H1 (cell line): Measurements from ENCODE around the gene DHRS2. TPM values are rescaled to one million over a fixed set of nuclear protein-coding genes. Genes with fewer than 3 reads are reported as not detected.

Experiments used
- CTCF ChIA-PET: fragments of 300-600 bp; sonication (Branson Sonifier 250); formaldehyde crosslinking; loops from one replicate; lab custom pipeline; 2021; ENCODE audit not compliant: partially characterized antibody; lab: Charles Lee
- POLR2A ChIA-PET: fragments of 300-600 bp; sonication (Branson Sonifier 250); formaldehyde crosslinking; loops from one replicate; lab custom pipeline; 2021; ENCODE audit warnings: inconsistent platforms; ENCODE audit not compliant: partially characterized antibody; lab: Charles Lee
- DNase-seq, 2 experiments: peaks; one replicate each; pipeline versions ENCODE4 v3.0.0 to v3.0.0-alpha.2; 2010 to 2022; ENCODE audit warnings: low spot score in 2 of 2, low read depth in 1 of 2, mixed read lengths in 1 of 2
- FAIRE-seq: peaks from 2 replicates; lab custom pipeline; 2011; peaks lifted over from hg19 to GRCh38; lab: Jason Lieb, UNC
- H2AFZ ChIP-seq: 2 replicates; pipeline ENCODE4 v1.8.1; 2012; ENCODE audit warnings: low read length, inconsistent platforms
- H2AK5ac ChIP-seq: 2 replicates; pipeline ENCODE4 v1.6.1; 2013; ENCODE audit warnings: low read depth, low read length
- H2BK120ac ChIP-seq: replicated peaks from 2 replicates; pipeline ENCODE3; 2013; ENCODE audit warnings: low read depth, low read length, inconsistent platforms
- H2BK12ac ChIP-seq: 2 replicates; pipeline ENCODE4 v1.6.1; 2013; ENCODE audit warnings: low read depth, low read length
- H2BK15ac ChIP-seq: 2 replicates; pipeline ENCODE4 v1.6.1; 2013; ENCODE audit warnings: low read length
- H2BK20ac ChIP-seq: 2 replicates; pipeline ENCODE4 v1.6.1; 2013; ENCODE audit warnings: low read length
- H2BK5ac ChIP-seq: 2 replicates; pipeline ENCODE4 v1.6.1; 2013; ENCODE audit warnings: low read depth, low read length
- H3K14ac ChIP-seq: 2 replicates; pipeline ENCODE4 v1.6.1; 2013; ENCODE audit warnings: inconsistent platforms; ENCODE audit not compliant: insufficient read length
- H3K18ac ChIP-seq: 2 replicates; pipeline ENCODE4 v1.6.1; 2013; ENCODE audit warnings: low read length; ENCODE audit errors: extremely low read depth
- H3K23ac ChIP-seq: 2 replicates; pipeline ENCODE4 v1.6.1; 2013; ENCODE audit warnings: inconsistent platforms; ENCODE audit not compliant: insufficient read length
- H3K23me2 ChIP-seq: 2 replicates; pipeline ENCODE4 v1.6.1; 2013; ENCODE audit warnings: low read depth, low read length
- H3K27ac ChIP-seq: 2 replicates; pipeline ENCODE4 v1.6.1; 2011; ENCODE audit warnings: low read depth, low read length, inconsistent platforms
- H3K27me3 ChIP-seq, 4 experiments: replicated peaks in 1 of 4; 1 replicate in 1 of 4; 2 replicates in 3 of 4; pipeline versions ENCODE4 v1.6.1 to v1.8.1; 2011 to 2013; ENCODE audit warnings: low read length in 3 of 4, mild to moderate bottlenecking in 3 of 4, inconsistent platforms in 2 of 4, mixed read lengths in 2 of 4, moderate library complexity in 1 of 4; ENCODE audit not compliant: control insufficient read depth in 3 of 4, insufficient read depth in 3 of 4; ENCODE audit errors: extremely low read depth in 1 of 4
- H3K36me3 ChIP-seq, 4 experiments: 2 replicates each; pipeline versions ENCODE4 v1.6.1 to v1.8.1; 2011 to 2013; ENCODE audit warnings: mild to moderate bottlenecking in 4 of 4, low read length in 3 of 4, moderate library complexity in 2 of 4, control low read depth in 1 of 4, inconsistent platforms in 1 of 4; ENCODE audit not compliant: insufficient read depth in 4 of 4, control insufficient read depth in 2 of 4
- H3K4ac ChIP-seq: replicated peaks from 2 replicates; pipeline ENCODE3; 2013; ENCODE audit warnings: low read length, low read depth, mixed read lengths, inconsistent platforms; ENCODE audit not compliant: insufficient read length
- H3K4me1 ChIP-seq, 4 experiments: replicated peaks in 1 of 4; 1 replicate in 1 of 4; 2 replicates in 3 of 4; pipeline versions ENCODE4 v1.6.1 to v1.8.1; 2011 to 2013; ENCODE audit warnings: low read length in 3 of 4, inconsistent platforms in 2 of 4, mixed read lengths in 1 of 4; ENCODE audit not compliant: insufficient read depth in 4 of 4, control insufficient read depth in 3 of 4
- H3K4me2 ChIP-seq, 2 experiments: 2 replicates each; pipeline versions ENCODE4 v1.6.1 to v1.8.1; 2011 to 2013; ENCODE audit warnings: low read depth in 2 of 2, low read length in 2 of 2, control low read depth in 1 of 2, inconsistent platforms in 1 of 2, mild to moderate bottlenecking in 1 of 2; ENCODE audit not compliant: insufficient read depth in 1 of 2
- H3K4me3 ChIP-seq, 4 experiments: fragments of 200-600, 300-600 bp in 1 of 4; sonication (generic), shearing (Covaris generic), sonication (Bioruptor Twin) in 1 of 4; 2 replicates each; pipeline versions ENCODE4 v1.5.1 to v1.8.1; 2011 to 2016; ENCODE audit warnings: low read length in 4 of 4, low read depth in 3 of 4, control low read depth in 2 of 4, inconsistent platforms in 2 of 4, mild to moderate bottlenecking in 2 of 4, mixed read lengths in 1 of 4, moderate library complexity in 1 of 4; ENCODE audit not compliant: insufficient read depth in 2 of 4; ENCODE audit errors: extremely low read depth in 1 of 4
- H3K56ac ChIP-seq: replicated peaks from 2 replicates; pipeline ENCODE3; 2013; ENCODE audit warnings: low read depth, mild to moderate bottlenecking, mixed read lengths, low read length, inconsistent platforms; ENCODE audit not compliant: insufficient read length
- H3K79me1 ChIP-seq: 2 replicates; pipeline ENCODE4 v1.6.1; 2013; ENCODE audit warnings: low read depth, low read length, control low read depth
- H3K79me2 ChIP-seq, 2 experiments: 2 replicates each; pipeline versions ENCODE4 v1.6.1 to v1.8.1; 2012 to 2013; ENCODE audit warnings: low read length in 2 of 2, mild to moderate bottlenecking in 2 of 2, inconsistent platforms in 1 of 2; ENCODE audit not compliant: insufficient read depth in 2 of 2, control insufficient read depth in 1 of 2
- H3K9ac ChIP-seq, 4 experiments: replicated peaks in 1 of 4; 1 replicate in 1 of 4; 2 replicates in 3 of 4; pipeline versions ENCODE4 v1.6.1 to v1.8.1; 2011 to 2013; ENCODE audit warnings: low read depth in 3 of 4, low read length in 3 of 4, control low read depth in 2 of 4, mild to moderate bottlenecking in 2 of 4, moderate library complexity in 2 of 4, inconsistent platforms in 1 of 4; ENCODE audit errors: extremely low read depth in 1 of 4
- H3K9me3 ChIP-seq, 2 experiments: 2 replicates each; pipeline versions ENCODE4 v1.6.1 to v1.8.1; 2012 to 2013; ENCODE audit warnings: mild to moderate bottlenecking in 2 of 2, moderate library complexity in 2 of 2, control low read depth in 1 of 2, inconsistent platforms in 1 of 2, low read depth in 1 of 2, low read length in 1 of 2, mixed read lengths in 1 of 2; ENCODE audit not compliant: insufficient read depth in 2 of 2
- H4K20me1 ChIP-seq, 2 experiments: replicated peaks in 1 of 2; 2 replicates each; pipeline versions ENCODE3 to v1.8.1; 2011 to 2013; ENCODE audit warnings: inconsistent platforms in 2 of 2, low read length in 2 of 2, mild to moderate bottlenecking in 1 of 2; ENCODE audit not compliant: insufficient read depth in 2 of 2, control insufficient read depth in 1 of 2
- H4K5ac ChIP-seq: 2 replicates; pipeline ENCODE4 v1.6.1; 2013; ENCODE audit warnings: low read length, low read depth, mixed read lengths, inconsistent platforms; ENCODE audit not compliant: insufficient read length
- H4K8ac ChIP-seq: 2 replicates; pipeline ENCODE4 v1.8.0; 2013; ENCODE audit warnings: mild to moderate bottlenecking, moderate library complexity, low read length, inconsistent platforms; ENCODE audit not compliant: insufficient read depth; ENCODE audit errors: extremely low read depth
- H4K91ac ChIP-seq: replicated peaks from 2 replicates; pipeline ENCODE3; 2013; ENCODE audit warnings: low read length, mixed read lengths, inconsistent platforms; ENCODE audit not compliant: insufficient read length
- PHF8 ChIP-seq: fragments of 200-600 bp; sonication (generic); conservative IDR thresholded peaks from 2 replicates; pipeline ENCODE4 v1.7.1; 2012; ENCODE audit warnings: low read depth, mild to moderate bottlenecking, inconsistent platforms, low read length, moderate library complexity
- SP4 ChIP-seq: IDR thresholded peaks from 2 replicates; pipeline ENCODE4 v1.6.1; 2012; ENCODE audit warnings: low read length, inconsistent platforms
- polyA plus RNA-seq, 7 experiments: library from polyadenylated mRNA; depleted of rRNA in 3 of 7; stranded (reverse) in 5 of 7; unstranded in 2 of 7; fragments of >200 nt in 5 of 7; fragments of 200-250 nt in 2 of 7; gene quantifications; 1 replicate in 5 of 7; 2 replicates in 1 of 7; 4 replicates in 1 of 7; pipeline versions ENCODE4 v1.2.1 to v1.2.3, GENCODE V29; 2011 to 2013; ENCODE audit warnings: missing spikeins in 2 of 7, mixed read lengths in 2 of 7
- total RNA-seq: library from RNA; stranded (reverse); fragmentation: NEBNext Ultra II Directional; extraction: Animal tissue kit (Norgen Biotek cat#: 25700); gene quantifications from 2 replicates; pipeline ENCODE4 v1.2.1, GENCODE V29; 2021

Gene DHRS2
- total and polyA plus RNA-seq, 2 of the 8 experiments (the other 6 are each of a cell fraction or from before 2014, with no cell fraction given), result 1.1 to 3.5 TPM

GRCh38 chr14:23629832-23630396, 6.2 kb upstream of the DHRS2 start:
- Histone ChIP-seq H3K18ac (no peak overlapping the region), H3K56ac (no peak overlapping the region), H3K36me3 (no peaks in the 10 kb centered on the region), H3K4me2 (no peak overlapping the region), H3K23ac (no peak overlapping the region), H2AK5ac (no peak overlapping the region), H3K23me2 (no peaks in the 10 kb centered on the region), H3K27me3 (no peaks in the 10 kb centered on the region), H4K91ac (peak overlapping the region; percentile 51), H3K79me1 (no peaks in the 10 kb centered on the region), H3K9me3 (peaks cover 7 to 19% of the 10 kb centered on the region in 2 experiments), H2BK20ac (no peak overlapping the region), H3K9ac (no peak overlapping the region), H4K20me1 (no peaks in the 10 kb centered on the region), H3K14ac (no peak overlapping the region), H3K4me1 (no peaks in the 10 kb centered on the region; a peak in 1 of 7 replicates), H3K79me2 (no peaks in the 10 kb centered on the region), H3K4me3 (no peak overlapping the region), H3K4ac (no peak overlapping the region), H2BK5ac (no peak overlapping the region), H3K27ac (no peak overlapping the region), H2BK15ac (no peak overlapping the region), H2BK120ac (no peak overlapping the region), H2BK12ac (no peak overlapping the region; the same call in 1 of the 2 replicates), H4K8ac (no peak overlapping the region), H4K5ac (no peak overlapping the region), H2AFZ (no peak overlapping the region)
- CTCF ChIA-PET, result interaction anchor here (1.1 to 7.4 kb wide), 9 partner anchors 8 to 486 kb away, joined by 3 to 77 read pairs (median 47); no protein-coding TSS in a partner anchor
- POLR2A ChIA-PET, result no interaction called here
- no peak for DNase-seq
- FAIRE-seq, result no peak
- TF ChIP-seq PHF8, result no peak
- TF ChIP-seq SP4, result no peak
